ENCODE measurements around the gene KRTAP15-1.

DNA sequence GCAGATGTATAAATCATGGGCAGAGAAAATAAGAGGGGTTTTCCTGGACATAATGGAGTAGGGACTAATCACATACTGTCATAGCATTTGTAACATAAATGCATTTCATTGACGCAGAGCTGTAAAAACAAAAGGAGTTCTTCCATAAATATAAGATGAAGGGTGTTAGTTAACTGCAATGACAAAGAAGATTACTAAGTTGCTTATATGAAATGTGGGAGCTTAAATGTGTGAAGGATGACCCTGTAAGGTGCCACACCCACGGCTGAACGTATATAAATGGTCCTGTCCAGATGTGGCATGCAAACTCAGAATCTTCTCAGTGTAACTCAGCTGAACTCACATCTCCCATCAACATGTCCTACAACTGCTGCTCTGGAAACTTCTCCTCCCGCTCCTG lies 44.3 kb upstream of the KRTAP15-1 start, which contains the start of gene KRTAP13-1:
- TF ChIP-seq, protein P1, sequence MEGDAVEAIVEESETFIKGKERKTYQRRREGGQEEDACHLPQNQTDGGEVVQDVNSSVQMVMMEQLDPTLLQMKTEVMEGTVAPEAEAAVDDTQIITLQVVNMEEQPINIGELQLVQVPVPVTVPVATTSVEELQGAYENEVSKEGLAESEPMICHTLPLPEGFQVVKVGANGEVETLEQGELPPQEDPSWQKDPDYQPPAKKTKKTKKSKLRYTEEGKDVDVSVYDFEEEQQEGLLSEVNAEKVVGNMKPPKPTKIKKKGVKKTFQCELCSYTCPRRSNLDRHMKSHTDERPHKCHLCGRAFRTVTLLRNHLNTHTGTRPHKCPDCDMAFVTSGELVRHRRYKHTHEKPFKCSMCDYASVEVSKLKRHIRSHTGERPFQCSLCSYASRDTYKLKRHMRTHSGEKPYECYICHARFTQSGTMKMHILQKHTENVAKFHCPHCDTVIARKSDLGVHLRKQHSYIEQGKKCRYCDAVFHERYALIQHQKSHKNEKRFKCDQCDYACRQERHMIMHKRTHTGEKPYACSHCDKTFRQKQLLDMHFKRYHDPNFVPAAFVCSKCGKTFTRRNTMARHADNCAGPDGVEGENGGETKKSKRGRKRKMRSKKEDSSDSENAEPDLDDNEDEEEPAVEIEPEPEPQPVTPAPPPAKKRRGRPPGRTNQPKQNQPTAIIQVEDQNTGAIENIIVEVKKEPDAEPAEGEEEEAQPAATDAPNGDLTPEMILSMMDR (conservative IDR thresholded peaks at IDR 0.05; ENCODE audit: low read depth in 2 of 2): no peak
- TF ChIP-seq EZH2phosphoT487 (IDR thresholded peaks at IDR 0.05; ENCODE audit: unreplicated experiment) (no peak), STAT1 (IDR thresholded peaks at IDR 0.05; ENCODE audit: unreplicated experiment) (no peak), JUNB (IDR thresholded peaks at IDR 0.05; ENCODE audit: unreplicated experiment) (no peak), EZH2 (IDR thresholded peaks at IDR 0.05; ENCODE audit: low read depth, unreplicated experiment) (no peak), REST (IDR thresholded peaks at IDR 0.05; ENCODE audit: unreplicated experiment) (no peak), CREB1 (CRISPR knock-in tag; IDR thresholded peaks at IDR 0.05; ENCODE audit: low read depth) (no peak), POLR2AphosphoS5 (IDR thresholded peaks at IDR 0.05; ENCODE audit: low read depth) (no peak)
